Sigmoid colon (tissue), 4 donors: ENCODE results near the gene CDT1.

Experiments
- CTCF ChIP-seq, 4 experiments: fragments of 450-650 bp in 3 of 4; fragments of 200-600 bp in 1 of 4; IDR thresholded peaks; one replicate each; pipeline ENCODE4 v1.5.1; 2016 to 2019; ENCODE audit warnings: antibody characterized with exemption in 4 of 4, mild to moderate bottlenecking in 3 of 4, moderate library complexity in 2 of 4
- EP300 ChIP-seq, 4 donors: sonication (generic); formaldehyde crosslinking; IDR thresholded peaks; one replicate each; pipeline ENCODE4 v1.6.1; 2017; ENCODE audit warnings: antibody characterized with exemption in 4 of 4
- POLR2A ChIP-seq, 2 donors: fragments of 450-650 bp; IDR thresholded peaks; one replicate each; pipeline ENCODE4 v1.6.1; 2016; ENCODE audit warnings: antibody characterized with exemption in 2 of 2, mild to moderate bottlenecking in 2 of 2, moderate library complexity in 2 of 2
- POLR2AphosphoS5 ChIP-seq, 4 donors: sonication (generic); formaldehyde crosslinking; IDR thresholded peaks; one replicate each; pipeline ENCODE4 v1.6.1; 2017; ENCODE audit warnings: antibody characterized with exemption in 4 of 4

DNA sequence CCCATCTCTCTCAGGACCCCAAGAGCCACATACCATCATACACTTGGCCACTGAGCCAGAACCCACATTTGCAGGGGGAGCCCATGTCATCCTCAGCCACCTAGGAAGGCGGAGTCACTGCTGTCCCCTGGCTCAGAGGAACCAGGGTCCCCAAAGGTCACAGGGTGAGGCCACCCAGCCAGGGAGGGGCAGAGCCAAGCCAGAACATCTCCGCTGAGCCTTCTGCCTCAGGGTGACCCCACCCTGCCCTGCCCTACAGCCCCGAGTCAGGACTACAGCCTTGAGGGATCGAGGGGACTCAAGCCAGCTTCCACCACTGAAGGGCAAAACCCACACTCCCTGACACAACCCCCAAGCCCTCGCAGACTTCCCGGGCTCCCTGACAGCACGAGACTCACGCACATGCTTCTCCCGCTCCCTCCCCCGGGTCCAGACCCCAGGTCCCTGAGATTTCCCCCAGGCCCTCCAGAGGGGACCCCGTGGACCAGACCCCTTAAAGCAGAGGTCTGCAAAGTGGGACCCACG is 36.0 kb upstream of the CDT1 start:
- TF ChIP-seq CTCF (IDR thresholded peaks at IDR 0.05) (no peak), POLR2A (IDR thresholded peaks at IDR 0.05) (no peak), EP300 (IDR thresholded peaks at IDR 0.05) (no peak), POLR2AphosphoS5 (IDR thresholded peaks at IDR 0.05) (no peak)
